CD4-positive, alpha-beta T cell treated with Interleukin-4 for 1 hour (primary cell): ENCODE results near the gene WBP2NL.
"Not testable (repeated sequence)": the region's sequence is repeated elsewhere in the genome, so short reads cannot be mapped to it uniquely, and the experiment has no call there.

Experiments
- DNase-seq, 2 donors: peaks; one replicate each; pipeline ENCODE4 v3.0.0-alpha.2; 2020 to 2022

WBP2NL gene

GRCh38 chr22:41998361-41999261 lies at the start of gene WBP2NL:
TSS of gene WBP2NL (plus strand) at chr22:41998788. CDS start at chr22:41998819, 31 bp downstream.
- peak; percentile 94 to 95 for DNase-seq

- not testable (repeated sequence) for DNase-seq
Measured at GRCh38 chr22:41948928-41949296, 49.7 kb upstream of the WBP2NL start.

GRCh38 chr22:41949297-41949965 lies 49.2 kb upstream of the WBP2NL start:
- DNase-seq, result no peak

GRCh38 chr22:41951898-41952474 lies 46.6 kb upstream of the WBP2NL start, which contains the start of gene SMIM45:
TSS of gene SMIM45 (plus strand) at chr22:41952150.
- DNase-seq, result peak in 1 of 2 donors; percentile 44

- DNase-seq, result no peak
Measured at GRCh38 chr22:41952713-41953112, 45.9 kb upstream of the WBP2NL start.

GRCh38 chr22:41957941-41958556 lies 40.5 kb upstream of the WBP2NL start:
- DNase-seq, result no peak

GRCh38 chr22:41963453-41964111 lies 35.0 kb upstream of the WBP2NL start:
- no peak for DNase-seq

- DNase-seq, result no peak
Measured at GRCh38 chr22:41964112-41964491, 34.5 kb upstream of the WBP2NL start.

- DNase-seq, result no peak
Measured at GRCh38 chr22:41966225-41966606, 32.4 kb upstream of the WBP2NL start.

- peak; percentile 63 to 67 for DNase-seq
Measured at GRCh38 chr22:41966607-41967240, 31.9 kb upstream of the WBP2NL start.

GRCh38 chr22:41968601-41969000 lies 30.0 kb upstream of the WBP2NL start:
- DNase-seq, result no peak

- no peak for DNase-seq
Measured at GRCh38 chr22:41969110-41969646, 29.4 kb upstream of the WBP2NL start, which contains the start of gene SEPTIN3. TSS of gene SEPTIN3 (plus strand) at chr22:41969443. CDS start at chr22:41971493, 2,050 bp downstream.

- DNase-seq, result no peak
Measured at GRCh38 chr22:41970601-41971000, 28.0 kb upstream of the WBP2NL start.

- DNase-seq, result no peak
Measured at GRCh38 chr22:41971431-41971830, 27.2 kb upstream of the WBP2NL start.

GRCh38 chr22:41974691-41975290 lies 23.8 kb upstream of the WBP2NL start:
- no peak for DNase-seq

- no peak for DNase-seq
Measured at GRCh38 chr22:41975299-41976069, 23.1 kb upstream of the WBP2NL start.

- peak; percentile 19 to 45 for DNase-seq
Measured at GRCh38 chr22:41976070-41976901, 22.3 kb upstream of the WBP2NL start.

GRCh38 chr22:41976961-41977566 lies 21.5 kb upstream of the WBP2NL start:
- DNase-seq, result no peak

- no peak for DNase-seq
Measured at GRCh38 chr22:41978732-41979131, 19.9 kb upstream of the WBP2NL start.
